CD4-positive, alpha-beta T cell treated with Interleukin-6 at 100 ng/mL for 8 hours (primary cell): ENCODE results near the gene EPG5.
"Not testable (repeated sequence)": the region's sequence is repeated elsewhere in the genome, so short reads cannot be mapped to it uniquely, and the experiment has no call there.

Experiments used
- DNase-seq: peaks from one replicate; pipeline ENCODE4 v3.0.0-alpha.2; 2020; ENCODE audit warnings: mixed read lengths, low spot score

The EPG5 gene

GRCh38 chr18:45967007-45967706 lies at the start of gene EPG5:
TSS of gene EPG5 (minus strand) at chr18:45967329. CDS start at chr18:45967239, 90 bp downstream.
- DNase-seq, result peak; percentile 93

GRCh38 chr18:46013484-46014189 lies 46.5 kb upstream of the EPG5 start:
- no peak for DNase-seq

GRCh38 chr18:46010676-46011075 lies 43.5 kb upstream of the EPG5 start:
- no peak for DNase-seq

- no peak for DNase-seq
These were observed 42.9 kb upstream of the EPG5 start for GRCh38 chr18:46010050-46010449.

- DNase-seq, result no peak
These were observed 42.2 kb upstream of the EPG5 start for GRCh38 chr18:46009125-46009840.

GRCh38 chr18:46008531-46008930 lies 41.4 kb upstream of the EPG5 start:
- no peak for DNase-seq

GRCh38 chr18:46007165-46007564 lies 40.0 kb upstream of the EPG5 start:
- no peak for DNase-seq

GRCh38 chr18:46002934-46003333 lies 35.8 kb upstream of the EPG5 start:
- DNase-seq, result no peak

GRCh38 chr18:46001892-46002291 lies 34.8 kb upstream of the EPG5 start:
- no peak for DNase-seq

- DNase-seq, result no peak
These were observed 33.9 kb upstream of the EPG5 start for GRCh38 chr18:46001074-46001473.

- DNase-seq, result no peak
These were observed 32.4 kb upstream of the EPG5 start for GRCh38 chr18:45999536-45999935.

- DNase-seq, result peak; percentile 55
These were observed 31.1 kb upstream of the EPG5 start for GRCh38 chr18:45998244-45998643.

- DNase-seq, result peak; percentile 23
These were observed 30.6 kb upstream of the EPG5 start for GRCh38 chr18:45997700-45998151.

GRCh38 chr18:45995461-45995860 lies 28.3 kb upstream of the EPG5 start:
- DNase-seq, result no peak

GRCh38 chr18:45993438-45993837 lies 26.3 kb upstream of the EPG5 start:
- no peak for DNase-seq

- not testable (repeated sequence) for DNase-seq
These were observed 25.4 kb upstream of the EPG5 start for GRCh38 chr18:45992527-45992926.

GRCh38 chr18:45991788-45992187 lies 24.7 kb upstream of the EPG5 start:
- no peak for DNase-seq

- DNase-seq, result no peak
These were observed 17.6 kb upstream of the EPG5 start for GRCh38 chr18:45984546-45985235.

GRCh38 chr18:45981821-45982220 lies 14.7 kb upstream of the EPG5 start:
- DNase-seq, result no peak

GRCh38 chr18:45980229-45980628 lies 13.1 kb upstream of the EPG5 start:
- no peak for DNase-seq

- DNase-seq, result no peak
These were observed 11.0 kb upstream of the EPG5 start for GRCh38 chr18:45978084-45978483.

- no peak for DNase-seq
These were observed 9.8 kb upstream of the EPG5 start for GRCh38 chr18:45976974-45977373.
